GM08714 (cell line): ENCODE data around the gene FBXW4.

Experiments
- H3K4me3 ChIP-seq: fragments of 200-500 bp; sonication (Bioruptor generic); 2 replicates; pipeline ENCODE4 v1.5.1; 2014; ENCODE audit warnings: mild to moderate bottlenecking, low read length, inconsistent platforms
- ZNF274 ChIP-seq: IDR thresholded peaks from 2 replicates; pipeline ENCODE4 v1.6.1; 2012; ENCODE audit warnings: mild to moderate bottlenecking, low read depth, low read length

The FBXW4 gene, protein sequence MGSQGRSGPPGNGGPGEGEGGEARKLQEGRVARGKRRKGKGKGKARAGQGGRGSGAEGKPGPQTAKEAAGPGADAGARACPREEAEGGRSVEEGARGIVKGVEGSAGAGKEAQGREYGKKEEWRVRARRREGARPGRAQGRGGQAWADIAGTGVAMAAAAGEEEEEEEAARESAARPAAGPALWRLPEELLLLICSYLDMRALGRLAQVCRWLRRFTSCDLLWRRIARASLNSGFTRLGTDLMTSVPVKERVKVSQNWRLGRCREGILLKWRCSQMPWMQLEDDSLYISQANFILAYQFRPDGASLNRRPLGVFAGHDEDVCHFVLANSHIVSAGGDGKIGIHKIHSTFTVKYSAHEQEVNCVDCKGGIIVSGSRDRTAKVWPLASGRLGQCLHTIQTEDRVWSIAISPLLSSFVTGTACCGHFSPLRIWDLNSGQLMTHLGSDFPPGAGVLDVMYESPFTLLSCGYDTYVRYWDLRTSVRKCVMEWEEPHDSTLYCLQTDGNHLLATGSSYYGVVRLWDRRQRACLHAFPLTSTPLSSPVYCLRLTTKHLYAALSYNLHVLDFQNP

DNA sequence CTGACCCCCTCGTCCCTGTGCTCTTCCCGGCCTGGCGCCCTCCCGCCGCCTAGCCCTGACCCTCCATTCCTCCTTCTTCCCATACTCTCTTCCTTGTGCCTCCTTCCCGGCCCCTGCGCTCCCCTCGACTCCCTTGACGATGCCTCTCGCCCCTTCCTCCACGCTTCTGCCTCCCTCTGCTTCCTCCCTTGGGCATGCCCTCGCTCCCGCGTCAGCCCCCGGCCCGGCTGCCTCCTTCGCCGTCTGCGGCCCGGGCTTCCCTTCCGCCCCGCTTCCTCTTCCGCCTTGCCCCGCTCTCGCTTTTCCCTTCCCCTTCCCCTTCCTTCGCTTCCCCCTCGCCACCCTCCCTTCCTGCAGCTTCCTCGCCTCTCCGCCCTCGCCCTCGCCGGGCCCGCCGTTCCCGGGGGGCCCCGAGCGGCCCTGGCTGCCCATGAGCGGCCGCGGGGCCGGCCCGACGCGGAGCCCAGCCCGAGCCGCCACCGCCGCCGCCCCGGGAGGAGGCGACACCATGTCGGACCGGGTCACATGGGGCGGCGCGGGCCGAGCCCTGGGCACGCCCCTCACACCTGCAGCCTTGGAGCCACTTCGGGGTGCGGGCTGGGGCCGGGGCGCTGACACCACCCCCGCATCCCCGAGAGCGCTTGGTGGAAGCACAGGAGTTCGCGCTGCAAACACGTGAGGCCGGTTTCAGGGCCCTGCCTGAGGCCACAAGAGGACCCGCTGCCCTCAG lies at the start of gene FBXW4:
TSS of gene FBXW4 (minus strand) at position 497 of the 730 bp plus-strand sequence. CDS start at position 432, 65 bp downstream.
- TF ChIP-seq ZNF274, result no peak
- peak within 1 kb of the TSS; percentile 71 for H3K4me3 ChIP-seq

DNA sequence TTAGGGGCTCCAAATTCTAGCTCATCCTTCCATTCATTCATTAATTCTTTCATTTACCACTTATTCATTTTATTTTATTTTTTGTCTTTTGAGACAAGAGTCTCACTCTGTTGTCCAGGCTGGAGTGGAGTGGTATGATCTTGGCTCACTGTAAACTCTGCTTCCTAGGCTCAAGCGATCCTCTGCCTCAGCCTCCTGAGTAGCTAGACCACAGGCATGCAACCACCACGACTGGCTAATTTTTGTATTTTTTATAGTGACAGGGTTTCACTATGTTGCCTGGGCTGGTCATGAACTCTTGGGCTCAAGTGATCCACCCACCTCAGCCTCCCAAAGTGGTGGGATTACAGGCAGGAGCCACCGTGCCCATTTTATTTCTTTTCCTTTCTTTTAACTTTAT lies 49.3 kb upstream of the FBXW4 start:
- TF ChIP-seq ZNF274, result no peak
- no peak overlapping the region for H3K4me3 ChIP-seq

DNA sequence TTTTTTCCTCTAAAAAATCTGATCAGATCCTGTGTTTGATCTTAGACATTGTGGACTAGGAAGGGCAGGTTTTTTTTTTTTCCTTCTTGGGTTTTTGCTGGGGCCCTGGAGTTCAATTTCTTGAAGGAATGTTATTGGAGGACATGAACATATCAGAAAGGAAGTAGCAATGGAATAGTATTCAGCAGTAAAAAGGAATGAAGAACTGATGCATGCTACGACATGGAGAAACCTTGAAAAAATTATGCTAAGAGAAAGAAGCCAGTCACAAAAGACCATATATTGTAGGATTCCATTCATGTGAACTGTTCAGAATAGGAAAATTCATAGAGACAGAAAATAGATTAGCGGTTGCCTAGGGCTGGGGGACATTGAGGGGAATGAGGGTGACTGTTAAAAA lies 47.0 kb upstream of the FBXW4 start:
- TF ChIP-seq ZNF274, result no peak
- H3K4me3 ChIP-seq, result no peak overlapping the region

DNA sequence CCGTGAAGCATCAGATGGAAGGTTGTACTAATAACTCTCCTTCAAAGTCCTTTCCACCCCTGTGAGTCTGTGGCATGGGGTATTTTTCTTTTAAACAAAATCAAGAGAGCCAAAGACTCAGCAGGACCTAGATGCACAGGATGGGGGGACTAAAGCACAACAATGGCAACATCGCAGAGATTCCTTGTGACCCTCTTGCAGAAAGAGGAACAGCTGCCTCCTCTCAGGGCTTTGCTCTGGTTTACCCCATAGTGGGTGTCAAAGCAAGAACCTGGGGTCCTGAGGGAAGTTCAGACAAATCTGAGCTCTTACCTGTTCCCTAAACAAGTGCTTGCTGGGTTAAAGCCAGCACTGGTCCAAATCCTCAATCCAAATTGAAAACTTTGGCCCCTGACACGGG lies 41.7 kb upstream of the FBXW4 start:
- H3K4me3 ChIP-seq, result no peak overlapping the region
- TF ChIP-seq ZNF274, result no peak

DNA sequence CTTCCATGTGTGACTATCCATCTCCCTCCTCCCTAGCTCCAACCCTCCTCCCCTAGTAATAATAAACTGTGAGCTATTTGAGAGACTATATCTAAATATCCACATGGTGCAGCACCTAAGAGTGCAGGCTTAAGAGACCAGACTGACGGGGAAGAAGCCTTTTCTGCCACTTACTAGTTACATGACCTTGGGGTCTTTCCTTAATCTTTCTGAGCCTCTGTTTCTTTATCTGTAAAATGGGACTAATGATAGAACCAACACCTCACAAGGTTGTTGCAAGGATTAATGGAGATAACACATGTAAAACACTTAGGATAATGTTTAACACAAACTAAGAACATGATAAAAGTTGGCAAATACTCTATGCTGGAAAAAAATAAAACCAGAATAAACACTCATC lies 37.1 kb upstream of the FBXW4 start:
- H3K4me3 ChIP-seq, result no peak overlapping the region
- TF ChIP-seq ZNF274, result no peak

DNA sequence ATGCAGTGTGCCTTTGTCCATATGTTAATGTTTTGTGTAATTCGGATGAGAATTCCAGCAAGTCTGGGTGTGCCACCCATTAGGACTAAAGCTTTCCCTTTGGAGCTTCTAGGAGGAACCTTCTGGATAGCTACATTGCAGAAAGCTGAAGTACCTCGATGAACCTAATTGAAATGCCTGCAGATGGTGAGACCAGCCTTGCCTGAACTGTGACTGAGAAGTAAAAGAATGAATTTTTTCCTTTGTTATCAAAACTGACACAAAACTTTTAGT lies 31.1 kb upstream of the FBXW4 start:
- TF ChIP-seq ZNF274, result no peak
- H3K4me3 ChIP-seq, result no peak overlapping the region

DNA sequence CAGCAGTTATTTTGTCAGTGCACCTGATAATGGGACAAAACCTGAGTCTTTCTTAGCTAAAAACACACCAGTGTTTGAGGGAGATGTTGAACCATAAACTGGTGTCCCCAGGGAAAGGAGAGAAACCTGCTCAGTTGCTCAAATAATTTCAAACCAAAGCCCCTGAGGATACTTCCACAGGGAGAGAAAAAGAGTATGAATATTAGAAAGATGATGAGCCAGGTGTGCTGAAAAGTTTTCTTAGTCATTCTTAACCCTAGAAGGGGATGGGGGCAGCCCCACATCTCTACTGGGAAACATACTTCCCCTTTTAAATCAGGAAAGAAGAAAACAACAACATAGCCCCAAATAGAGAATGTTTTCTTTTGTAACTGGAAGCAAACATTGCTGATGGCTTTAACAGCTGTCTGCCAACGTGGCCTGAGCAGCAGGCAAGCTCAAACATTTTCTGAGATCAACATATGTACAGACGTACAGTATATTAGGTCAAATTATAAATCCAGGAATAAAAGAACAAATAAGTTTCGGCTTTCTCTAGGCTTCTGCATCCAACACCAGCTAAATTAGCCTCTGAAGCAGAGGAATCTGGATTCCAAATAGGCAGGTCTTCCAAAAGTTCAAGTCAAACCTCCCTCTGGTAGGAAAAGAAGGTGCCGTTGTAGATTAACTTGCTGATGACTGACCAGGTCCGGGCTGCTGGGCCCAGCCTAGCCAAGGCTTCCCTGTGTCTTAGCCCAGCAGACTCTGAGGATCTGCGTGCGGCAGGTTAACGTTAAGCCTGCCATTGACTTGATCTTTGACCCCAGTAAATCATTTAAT lies 30.5 kb upstream of the FBXW4 start:
- no peak overlapping the region for H3K4me3 ChIP-seq
- no peak for TF ChIP-seq ZNF274

DNA sequence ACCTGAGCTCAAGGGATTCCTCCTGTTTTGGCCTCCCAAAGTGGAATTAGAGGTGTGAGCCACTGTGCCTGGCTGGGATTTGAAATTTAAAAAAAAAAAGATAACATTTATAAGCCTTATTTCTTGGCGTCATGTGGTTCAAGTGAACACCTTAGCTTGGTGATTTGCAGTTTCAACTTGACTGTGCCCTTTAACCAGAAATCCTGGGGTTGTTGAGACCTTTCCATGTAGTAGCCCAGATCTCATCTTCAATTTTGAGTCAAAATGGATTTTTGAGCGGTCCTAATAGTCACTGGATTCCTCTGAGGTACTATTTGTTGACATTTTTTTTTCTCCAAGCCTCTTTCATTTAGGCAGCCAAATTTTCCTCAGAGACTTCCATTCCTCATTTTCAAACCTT lies 29.5 kb upstream of the FBXW4 start:
- H3K4me3 ChIP-seq, result no peak overlapping the region
- TF ChIP-seq ZNF274, result no peak

DNA sequence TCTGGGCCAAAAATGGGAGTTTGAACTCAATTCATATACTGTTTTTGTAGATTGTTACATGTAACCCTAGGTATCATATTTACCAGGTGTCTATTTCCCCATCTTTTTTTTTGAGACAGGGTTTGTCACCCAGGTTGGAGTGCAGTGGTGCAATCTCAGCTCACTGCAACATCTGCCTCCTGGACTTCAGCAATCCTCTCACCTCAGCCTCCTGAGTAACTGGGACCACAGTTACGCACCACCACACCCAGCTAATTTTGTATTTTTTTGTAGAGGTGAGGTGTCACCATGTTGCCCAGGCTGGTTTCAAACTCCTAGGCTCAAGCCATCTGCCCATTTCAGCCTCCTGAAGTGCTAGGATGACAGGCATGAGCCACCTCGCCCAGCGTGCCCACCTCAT lies 28.2 kb upstream of the FBXW4 start:
- TF ChIP-seq ZNF274, result no peak
- H3K4me3 ChIP-seq, result no peak overlapping the region

DNA sequence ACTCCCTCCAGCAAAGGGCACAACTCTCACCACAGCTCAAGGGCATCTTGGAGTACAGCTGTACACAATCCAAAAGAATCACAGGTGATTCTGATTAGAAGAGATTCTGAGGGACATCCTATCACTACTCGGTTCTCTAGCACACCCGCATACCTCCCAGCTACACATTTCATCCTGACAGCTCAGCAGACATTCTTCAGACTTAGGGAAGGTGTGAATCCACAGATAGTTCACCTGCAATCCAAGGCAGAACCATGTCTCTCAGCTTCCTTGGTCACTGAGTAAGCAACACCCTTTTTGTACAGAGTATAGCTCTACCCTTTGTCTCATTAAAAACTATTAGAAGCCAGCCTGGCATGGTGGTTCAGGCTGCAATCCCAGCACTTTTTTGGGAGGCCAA lies 26.8 kb upstream of the FBXW4 start:
- H3K4me3 ChIP-seq, result no peak overlapping the region
- TF ChIP-seq ZNF274, result no peak

DNA sequence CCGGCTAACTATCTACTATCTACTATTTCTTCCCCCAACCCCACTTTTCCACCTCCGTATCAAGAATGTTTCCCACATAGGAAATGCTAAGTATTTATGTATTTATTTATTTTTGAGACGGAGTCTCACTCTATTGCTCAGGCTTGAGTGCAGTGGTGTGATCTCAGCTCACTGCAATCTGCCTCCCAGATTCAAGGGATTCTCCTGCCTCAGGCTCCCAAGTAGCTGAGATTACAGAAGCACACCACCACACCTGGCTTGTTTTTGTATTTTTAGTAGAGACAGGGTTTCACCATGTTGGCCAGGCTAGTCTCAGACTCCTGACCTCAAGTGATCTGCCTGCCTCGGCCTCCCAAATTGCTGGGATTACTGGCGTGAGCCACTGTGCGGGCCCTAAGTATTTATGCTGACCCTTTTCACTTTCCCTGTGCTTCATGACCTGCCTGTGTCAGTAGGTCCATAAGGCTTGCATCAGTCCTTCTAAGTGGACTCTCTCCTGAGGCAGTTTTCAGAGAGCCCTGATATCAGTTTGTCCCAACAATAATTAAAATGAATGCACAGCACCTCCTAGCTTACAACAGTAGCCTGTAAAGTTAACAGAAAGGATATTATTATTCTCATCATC lies 25.7 kb upstream of the FBXW4 start:
- H3K4me3 ChIP-seq, result no peak overlapping the region
- TF ChIP-seq ZNF274, result no peak

DNA sequence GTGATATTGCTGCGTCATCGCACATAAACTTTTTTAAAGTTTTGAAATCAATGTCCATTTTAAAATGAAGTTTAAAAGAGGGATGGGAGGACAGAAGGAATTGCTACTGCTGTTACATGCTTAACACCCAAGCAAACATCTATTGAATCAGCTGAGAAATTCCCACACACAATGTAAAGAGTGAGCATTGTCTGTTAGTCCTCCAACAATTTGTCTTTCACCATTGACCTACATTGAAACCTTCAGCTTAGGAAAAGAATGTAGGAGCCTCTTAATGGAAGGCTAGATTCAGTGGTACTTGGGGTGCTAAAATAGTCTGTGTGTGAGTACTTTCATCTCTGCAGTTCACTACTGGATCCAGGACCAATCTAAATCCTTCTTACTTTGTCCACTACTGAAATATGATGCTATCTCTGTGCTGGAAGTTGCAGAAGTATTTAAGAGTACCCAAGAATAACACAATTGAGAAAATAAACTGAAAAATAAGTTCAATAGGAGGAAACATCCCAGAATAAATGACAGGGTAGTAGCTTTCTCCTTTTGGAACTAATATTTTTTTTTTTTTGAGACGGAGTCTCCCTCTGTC lies 23.8 kb upstream of the FBXW4 start:
- H3K4me3 ChIP-seq, result no peak overlapping the region

DNA sequence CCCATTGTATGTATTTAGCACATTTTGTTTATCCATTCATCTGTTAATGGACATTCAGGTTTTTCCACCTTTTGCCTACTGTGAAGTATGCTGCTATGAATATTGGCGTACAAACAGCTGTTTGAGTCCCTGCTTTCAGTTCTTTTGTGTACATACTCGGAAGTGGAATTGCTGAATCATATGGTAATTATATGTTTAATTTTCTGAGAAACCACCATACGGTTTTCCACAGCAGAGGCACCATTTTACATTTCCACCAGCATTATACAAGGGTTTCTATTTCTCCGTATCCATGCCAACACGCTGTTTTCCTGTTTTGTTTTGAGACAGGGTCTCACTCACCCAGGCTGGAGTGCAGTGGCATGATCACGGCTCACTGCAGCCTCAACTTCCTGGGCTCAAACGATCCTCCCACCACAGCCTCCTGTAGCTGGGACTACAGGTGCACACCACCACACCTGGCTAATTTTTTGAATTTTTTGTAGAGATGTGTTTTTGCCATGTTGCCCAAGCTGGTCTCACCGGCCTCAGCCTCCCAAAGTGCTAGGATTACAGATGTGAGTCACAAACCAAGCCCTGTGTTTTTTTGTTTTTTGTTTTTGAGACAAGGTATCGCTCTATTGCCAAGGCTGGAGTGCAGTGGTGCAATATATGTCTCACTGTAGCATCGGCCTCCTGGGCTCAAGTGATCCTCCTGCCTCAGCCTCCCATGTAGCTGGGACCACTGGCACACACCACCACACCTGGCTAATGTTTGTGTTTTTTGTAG lies 22.1 kb upstream of the FBXW4 start:
- H3K4me3 ChIP-seq, result no peak overlapping the region
- no peak for TF ChIP-seq ZNF274

More for the DNA sequence above, 23.8 kb upstream of the FBXW4 start:
- TF ChIP-seq ZNF274, result no peak
